Smooth muscle cell of the brain vasculature (primary cell): Measurements from ENCODE around the gene MINDY2.
"Not testable (repeated sequence)": the region's sequence is repeated elsewhere in the genome, so short reads cannot be mapped to it uniquely, and the experiment has no call there.

Source experiments
- DNase-seq: peaks from one replicate; pipeline ENCODE4 v3.0.0-alpha.2; 2012; ENCODE audit warnings: low read depth, low spot score

MINDY2 gene

DNA sequence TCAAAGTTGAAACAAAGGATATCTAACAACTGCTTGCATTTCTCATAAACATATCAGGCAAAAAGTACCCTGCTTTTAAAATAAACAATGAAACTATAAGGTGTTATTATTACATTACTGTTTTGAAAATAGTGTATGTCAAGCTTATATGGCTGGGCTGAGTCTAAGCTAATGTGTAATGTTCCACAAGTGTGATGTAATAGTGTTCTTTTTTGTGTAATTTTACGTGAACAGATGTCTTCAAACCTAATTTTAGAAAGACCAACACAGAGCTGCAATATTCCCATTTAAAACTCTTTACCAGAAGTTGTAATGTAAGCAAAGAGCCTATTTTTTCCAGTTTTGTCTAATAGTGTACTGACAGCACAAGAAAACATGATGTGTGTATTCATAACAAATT, 34.0 kb downstream of the MINDY2 start:
- DNase-seq, result no peak

DNA sequence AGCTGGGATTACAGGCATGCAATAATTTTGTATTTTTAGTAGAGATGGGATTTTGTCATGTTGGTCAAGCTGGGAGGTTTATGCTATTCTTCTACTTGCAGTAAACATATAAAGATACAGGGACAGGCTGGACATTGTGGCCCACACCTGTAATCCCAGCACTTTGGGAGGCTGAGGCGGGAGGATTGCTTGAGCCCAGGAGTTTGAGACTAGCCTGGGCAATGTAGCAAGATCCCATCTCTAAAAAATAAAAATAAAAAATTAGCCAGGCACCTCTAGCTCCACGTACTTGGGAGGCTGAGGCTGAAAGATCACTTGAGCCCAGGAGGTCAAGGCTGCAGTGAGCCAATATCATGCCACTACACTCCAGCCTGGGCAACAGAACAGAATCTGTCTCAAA, 52.2 kb downstream of the MINDY2 start:
- not testable (repeated sequence) for DNase-seq

DNA sequence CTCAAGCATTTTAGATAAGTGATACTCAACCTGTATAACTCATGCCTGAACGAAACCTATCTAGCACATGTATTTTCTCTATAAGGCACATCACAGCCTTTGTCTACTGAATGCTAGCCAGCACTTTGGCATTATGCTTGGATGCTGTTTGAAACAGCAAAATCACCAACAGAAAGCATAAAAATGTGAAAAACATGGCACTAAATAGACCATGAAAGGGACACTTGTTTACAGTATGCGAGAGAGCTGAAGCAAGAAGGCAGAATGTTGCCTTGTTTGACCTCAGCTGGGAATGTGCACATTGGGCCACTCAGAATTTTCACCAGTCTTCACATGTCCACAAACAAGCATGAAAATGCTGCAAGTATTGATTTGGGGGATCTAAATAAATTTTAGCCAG, 59.5 kb downstream of the MINDY2 start:
- DNase-seq, result no peak

DNA sequence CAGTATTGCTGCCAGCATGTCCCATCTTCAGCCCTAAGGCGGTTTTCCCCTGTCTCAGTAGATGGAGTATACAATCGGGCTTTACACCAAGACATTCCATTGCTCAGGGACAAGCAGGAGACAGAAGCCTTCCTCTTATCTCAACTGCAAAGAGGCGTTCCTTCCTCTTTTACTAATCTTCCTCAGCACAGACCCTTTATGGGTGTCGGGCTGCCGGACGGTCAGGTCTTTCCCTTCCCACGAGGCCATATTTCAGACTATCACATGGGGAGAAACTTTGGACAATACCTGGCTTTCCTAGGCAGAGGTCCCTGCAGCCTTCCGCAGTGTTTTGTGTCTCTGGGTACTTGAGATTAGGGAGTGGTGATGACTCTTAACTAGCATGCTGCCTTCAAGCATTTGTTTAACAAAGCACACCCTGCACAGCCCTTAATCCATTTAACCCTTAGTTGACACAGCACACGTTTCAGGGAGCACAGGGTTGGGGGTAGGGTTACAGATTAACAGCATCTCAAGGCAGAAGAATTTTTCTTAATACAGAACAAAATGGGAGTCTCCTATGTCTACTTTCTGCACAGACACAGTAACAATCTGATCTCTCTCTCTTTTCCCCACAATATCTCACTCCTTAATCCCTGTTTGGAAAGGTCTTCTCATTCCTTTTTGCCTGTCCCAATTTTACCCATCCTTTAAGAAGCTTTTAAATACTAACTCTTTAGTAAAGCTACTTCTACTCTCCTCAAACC, 62.8 kb downstream of the MINDY2 start:
- DNase-seq, result not testable (repeated sequence)

DNA sequence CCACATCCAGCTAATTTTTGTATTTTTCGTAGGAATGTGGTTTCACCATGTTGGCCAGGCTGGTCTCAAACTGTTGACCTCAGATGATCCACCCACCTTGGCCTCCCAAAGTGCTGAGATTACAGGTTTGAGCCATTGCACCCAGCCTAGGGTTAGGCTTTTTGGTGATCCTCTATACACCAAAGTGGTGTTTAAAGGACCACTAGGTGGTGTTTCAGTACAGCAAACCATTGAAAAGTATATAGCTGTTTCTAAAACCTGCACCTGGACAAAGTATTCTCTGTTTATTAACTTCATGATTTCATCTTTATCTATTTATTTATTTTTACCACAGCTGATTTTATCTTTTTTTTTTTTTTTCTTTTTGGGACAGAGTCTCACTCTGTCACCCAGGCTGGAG, 68.4 kb downstream of the MINDY2 start:
- DNase-seq, result no peak

DNA sequence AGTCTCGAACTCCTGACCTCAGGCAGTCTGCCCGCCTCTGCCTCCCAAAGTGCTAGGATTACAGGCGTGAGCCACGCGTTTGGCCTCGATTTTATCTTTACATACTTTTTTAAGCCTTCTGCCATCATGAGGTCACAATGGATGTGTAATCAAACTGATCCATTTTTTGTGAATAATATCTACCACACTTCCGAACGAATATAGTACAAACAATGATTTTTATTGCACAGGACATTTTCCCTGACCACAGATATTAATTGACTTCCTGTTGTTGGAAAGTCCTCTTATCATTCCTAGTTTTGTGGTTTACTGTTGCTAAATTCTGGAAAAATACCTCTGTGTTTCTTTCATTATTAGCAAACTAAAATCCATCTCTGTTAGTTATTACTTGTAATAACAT, 68.9 kb downstream of the MINDY2 start:
- DNase-seq, result no peak

DNA sequence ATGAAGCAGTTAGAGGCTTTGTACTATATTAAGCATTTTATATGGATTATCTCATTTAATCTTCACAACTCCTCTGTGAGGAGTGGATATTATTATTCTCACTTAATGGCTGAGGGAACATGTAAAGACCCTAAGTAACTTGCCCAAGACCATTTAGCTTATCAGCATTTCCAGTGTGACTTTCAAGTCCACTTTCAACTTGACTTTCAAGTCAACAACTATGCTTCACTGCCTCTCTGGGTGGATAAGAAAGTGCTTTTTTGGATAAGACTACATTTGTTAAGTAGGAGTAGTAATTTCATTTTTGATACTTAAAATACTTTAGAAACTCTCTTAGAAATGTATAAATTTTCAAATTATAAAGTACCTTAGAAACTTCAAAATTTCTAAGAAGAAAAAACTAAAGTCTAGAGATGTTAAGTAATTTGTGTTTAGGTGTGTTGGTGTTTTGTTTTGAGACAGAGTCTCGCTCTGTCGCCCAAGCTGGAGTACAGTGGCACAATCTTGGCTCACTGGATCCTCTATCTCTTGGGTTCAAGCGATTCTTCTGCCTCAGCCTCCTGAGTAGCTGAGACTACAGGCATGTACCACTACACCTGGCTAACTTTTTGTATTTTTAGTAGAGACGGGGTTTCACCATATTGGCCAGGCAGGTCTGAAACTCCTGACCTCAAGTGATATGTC, 71.8 kb downstream of the MINDY2 start:
- DNase-seq, result no peak

DNA sequence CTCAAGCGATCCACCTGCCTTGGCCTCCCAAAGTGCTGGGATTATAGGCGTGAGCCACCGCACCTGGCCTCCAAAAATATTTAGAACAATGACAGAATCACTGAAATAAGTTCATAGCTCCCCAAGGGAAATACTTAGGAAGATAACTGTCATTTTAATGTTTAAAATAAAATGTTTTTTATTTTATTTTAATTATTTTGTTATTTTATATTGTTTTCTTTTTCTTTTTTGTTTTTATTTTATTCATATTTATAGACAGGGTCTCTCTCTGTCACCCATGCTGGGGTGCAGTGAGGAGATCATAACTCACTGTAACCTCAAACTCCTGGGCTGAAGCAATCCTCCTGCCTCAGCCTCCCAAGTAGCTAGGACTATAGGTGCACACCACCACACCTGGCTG, 80.1 kb downstream of the MINDY2 start:
- DNase-seq, result not testable (repeated sequence)

DNA sequence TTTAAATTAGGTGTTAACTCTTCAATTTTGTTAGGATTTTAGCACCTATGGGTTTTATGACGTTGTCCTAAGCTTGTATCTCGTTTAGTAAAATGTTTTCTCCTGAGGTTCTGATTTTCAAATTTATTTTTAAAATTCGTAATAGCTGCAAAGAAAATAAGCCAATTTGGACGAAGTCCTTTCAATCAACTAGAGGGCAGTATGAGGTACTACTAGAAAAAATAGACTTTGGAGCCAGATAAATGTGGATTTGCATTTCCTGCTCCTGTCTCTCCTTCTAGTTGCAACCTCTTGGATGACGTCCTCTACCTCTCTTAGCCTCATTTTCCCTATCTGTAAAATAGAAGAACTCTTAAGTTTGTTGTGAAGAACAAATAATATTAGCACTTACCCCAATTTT, 81.2 kb downstream of the MINDY2 start:
- DNase-seq, result no peak

DNA sequence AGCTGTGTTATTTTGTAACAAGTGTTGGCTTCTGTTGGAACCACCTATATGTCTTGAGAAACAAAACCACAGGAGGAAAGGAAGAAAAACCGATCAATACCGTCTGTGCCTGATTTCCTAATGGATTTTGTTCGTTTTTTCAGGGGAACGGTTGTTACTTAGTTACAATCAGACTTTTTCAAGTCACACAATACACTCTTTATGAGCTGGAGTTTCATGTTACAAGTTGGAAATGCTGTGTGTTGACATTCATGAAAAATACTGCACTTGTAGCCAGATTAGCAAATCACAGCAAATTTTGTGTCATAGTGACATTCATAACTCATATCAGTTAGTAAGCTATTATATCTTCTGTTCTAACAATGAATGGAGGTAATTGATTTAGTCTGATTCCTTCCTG, 83.5 kb downstream of the MINDY2 start:
- no peak for DNase-seq

DNA sequence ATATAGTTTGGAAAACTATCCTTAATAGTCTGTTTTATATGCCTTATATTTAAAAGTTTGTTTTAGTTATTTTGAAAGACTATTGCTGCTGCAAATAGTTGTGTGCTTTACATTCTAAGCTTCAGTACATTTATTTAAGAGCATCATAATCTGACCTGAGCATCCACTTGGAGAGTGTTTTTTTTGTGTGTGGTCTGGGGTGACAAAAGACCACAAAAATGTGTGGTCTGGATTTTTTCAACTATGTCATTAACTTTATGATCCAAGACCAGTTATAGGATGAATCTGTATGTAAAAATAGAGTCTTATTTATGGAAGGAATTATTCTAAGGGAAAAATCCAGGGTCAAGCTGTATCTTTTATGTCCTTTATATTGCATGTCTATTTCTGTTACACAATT, 85.0 kb downstream of the MINDY2 start:
- DNase-seq, result no peak

DNA sequence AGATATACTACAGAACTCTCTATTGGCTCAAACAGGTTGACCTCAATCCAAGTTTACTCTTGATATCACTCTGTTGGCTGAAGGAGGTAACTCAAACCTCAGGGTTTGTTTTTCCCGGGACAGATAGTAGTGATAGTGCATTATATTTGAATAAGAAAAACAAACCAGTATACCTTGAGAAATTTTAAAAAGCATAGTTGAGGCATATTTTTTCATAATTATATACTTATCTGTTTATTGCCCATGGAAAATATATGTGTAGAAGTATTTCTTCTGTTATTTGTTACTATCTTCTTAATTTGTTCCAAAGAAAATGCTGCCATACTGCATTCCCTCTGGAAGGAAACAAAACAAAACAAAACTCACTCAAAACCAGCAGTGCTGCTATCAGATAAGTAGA, 85.5 kb downstream of the MINDY2 start:
- DNase-seq, result not testable (repeated sequence)

DNA sequence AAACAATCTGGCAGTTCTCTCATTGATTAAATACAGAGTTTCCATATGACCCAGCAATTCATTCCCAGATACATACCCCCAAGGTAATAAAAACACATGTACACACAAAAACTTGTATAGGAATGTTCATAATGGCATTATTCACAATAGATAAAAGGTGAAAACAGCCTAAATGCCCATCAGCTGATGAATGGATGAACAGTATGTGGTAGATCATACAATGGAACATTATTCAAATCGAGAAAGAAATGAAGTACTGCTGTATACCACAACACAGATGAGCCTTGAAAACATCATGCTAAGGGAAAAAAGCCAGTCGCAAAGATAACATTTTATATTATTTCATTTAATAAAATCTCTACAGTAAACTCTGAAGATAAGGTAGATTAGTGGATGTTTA, 91.2 kb downstream of the MINDY2 start:
- DNase-seq, result no peak

DNA sequence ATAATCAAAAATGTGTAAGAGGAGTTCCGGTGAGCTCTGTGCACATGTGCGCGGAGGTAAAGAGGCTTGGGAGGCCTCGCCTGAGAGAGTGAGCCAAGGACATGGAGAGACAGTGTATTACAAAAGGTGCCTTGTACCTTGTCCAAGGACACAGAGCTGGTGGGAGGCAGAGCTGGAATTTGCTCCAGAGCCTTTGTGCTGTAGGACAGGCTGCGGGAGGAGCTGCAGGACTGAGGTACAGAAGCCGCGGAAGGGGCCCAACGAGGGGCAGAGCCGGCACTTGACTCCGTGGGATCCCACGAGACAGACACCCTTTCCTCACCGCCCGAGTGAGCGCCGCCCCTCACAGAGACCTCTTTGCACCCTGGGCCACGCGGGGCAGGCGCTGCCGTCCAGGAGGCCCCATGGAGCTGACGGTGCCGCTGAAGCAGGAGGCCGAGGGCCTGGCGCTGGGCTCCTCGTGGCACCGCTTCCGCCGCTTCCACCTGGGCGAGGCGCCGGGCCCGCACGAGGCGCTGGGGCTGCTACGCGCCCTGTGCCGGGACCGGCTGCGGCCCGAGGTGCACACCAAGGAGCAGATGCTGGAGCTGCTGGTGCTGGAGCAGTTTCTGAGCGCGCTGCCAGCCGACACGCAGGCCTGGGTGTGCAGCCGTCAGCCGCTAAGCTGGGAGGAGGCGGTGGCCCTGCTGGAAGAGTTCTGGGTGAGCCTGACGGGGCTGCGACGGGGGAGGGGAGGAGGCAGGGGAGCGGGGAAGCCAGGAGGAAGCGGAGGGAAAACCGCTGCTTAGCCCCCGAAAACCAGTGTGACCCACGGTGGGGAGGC, 93.7 kb downstream of the MINDY2 start:
- DNase-seq, result no peak

DNA sequence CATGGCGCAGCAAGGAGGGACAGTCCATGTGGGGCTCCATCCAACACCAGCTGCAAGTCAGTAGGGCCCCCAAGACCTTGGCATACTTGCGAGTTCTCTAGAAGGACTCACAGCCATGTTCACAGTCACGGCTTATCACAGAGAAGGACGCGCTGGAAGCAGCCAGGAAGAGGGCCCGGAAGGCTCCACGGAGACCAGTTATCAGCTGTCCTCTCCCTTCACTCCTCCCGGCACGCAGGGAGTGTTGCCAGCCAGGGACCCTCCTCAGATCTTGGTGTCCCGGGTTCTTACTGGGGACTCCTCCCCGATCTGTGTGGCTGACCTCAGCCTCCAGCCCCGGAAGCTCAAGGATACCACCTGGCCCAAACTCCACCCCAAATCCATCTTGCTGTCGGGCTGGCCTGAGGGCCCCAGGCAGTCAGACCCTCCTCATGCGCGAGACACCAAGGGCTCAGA, 94.4 kb downstream of the MINDY2 start:
- DNase-seq, result no peak

DNA sequence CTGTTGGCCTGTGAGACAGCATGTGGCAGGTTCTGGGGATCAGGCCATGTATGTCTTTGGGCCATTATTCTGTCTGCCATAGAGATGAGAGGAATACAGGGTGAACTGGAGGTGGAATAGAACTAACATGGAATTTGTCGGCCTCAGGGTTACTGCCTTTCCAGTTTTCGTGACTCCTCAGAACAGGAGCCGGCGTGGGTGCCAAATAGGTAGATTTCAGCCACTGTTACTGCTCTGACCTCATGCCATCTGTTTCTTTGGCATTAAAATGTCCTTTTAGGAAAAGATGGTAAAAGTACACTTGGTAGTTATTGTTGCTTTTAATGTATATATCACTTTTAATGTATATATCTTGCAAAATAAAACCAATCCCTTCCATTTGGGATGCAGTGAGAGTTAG, 96.8 kb downstream of the MINDY2 start:
- DNase-seq, result no peak

DNA sequence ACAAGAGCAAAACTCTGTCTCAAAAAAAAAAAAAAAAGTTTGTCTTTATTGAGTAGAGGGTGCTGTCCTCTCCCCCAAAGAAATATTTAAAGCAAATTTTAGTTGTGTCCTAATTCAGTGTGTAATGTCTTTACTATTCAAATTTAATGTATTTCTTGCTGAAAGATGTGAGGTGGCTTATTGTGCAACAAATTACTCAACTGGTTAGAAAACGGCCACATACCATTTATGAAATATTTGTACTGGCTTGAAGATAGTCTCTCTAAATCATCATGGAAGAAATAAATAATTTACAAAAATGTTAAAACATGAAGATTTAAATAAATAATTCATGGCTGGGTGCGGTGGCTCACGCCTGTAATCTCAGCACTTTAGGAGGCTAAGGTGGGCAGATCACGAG, 99.3 kb downstream of the MINDY2 start:
- no peak for DNase-seq

DNA sequence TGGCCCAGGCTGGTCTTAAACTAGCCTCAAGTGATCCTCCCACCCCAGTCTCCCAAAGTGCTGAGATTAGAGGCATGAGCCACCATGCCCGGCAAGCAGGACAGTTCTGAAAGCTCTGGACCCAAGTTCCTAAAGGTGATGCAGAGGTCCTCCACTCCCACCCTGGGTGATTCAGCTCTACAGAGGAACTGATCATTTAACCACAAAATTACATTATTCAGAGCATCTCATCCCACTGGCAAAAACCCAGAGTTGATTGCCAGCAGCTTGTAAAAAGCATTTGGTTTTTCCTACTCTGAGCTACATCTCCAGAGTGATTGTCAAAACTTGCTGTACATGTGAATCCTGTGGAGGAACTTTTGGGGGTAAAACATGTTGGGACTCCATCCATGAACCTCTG, 102.2 kb downstream of the MINDY2 start:
- no peak for DNase-seq

DNA sequence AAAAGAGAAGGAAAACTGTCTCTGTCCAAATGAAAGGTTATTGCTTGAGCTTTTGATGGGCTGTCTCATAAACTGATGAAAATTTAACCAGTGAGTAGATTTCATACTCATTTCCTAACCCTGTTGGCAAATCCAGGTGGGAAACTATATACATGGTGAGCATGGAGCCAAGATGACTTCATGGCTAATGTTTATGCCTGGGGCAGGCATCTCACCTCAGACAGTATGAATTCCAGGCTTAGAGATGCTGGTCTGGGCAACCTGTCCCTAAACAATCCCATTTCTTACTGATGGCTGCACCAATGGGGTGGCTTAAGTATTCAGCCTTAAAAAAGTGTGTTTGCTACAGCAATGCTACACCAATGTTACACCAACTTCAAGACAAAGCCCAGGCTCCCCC, 104.2 kb downstream of the MINDY2 start:
- DNase-seq, result no peak

DNA sequence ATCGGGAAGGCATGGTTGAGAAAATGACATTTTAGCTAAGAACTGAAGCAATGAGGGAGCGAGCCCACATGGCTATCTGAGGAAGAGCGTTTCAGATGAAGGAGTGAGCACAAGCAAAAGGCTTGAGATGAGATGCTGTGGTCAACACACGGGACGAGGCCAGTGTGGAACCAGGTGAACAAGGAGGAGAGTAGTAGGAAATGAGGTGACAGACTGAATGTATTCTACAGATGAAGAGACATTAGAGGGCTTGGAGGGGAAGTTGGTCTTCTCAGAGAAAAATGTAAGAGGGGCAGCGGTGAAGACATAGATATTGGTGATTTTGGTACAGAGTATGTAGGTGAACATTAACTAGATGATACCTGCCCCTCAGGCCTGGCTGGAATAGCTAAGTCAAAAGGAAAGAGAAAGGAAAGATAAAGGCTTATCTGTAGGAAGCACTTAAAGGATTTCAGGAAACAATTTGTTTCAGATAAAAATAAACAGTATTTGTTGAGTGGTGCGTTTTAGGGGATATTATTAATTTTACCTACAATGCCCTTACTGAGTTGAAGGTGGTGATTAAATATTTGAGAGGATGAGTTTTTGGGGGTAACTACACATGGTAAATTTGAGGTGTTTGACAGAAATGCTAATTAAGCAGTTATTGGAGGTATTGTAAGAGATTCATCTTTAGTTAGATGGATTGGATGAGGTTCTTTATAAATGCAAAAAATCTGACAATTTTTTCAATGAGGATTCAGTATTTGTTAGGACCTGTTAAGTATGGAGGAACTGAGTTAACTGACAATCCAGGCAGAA, 105.4 kb downstream of the MINDY2 start:
- DNase-seq, result no peak

DNA sequence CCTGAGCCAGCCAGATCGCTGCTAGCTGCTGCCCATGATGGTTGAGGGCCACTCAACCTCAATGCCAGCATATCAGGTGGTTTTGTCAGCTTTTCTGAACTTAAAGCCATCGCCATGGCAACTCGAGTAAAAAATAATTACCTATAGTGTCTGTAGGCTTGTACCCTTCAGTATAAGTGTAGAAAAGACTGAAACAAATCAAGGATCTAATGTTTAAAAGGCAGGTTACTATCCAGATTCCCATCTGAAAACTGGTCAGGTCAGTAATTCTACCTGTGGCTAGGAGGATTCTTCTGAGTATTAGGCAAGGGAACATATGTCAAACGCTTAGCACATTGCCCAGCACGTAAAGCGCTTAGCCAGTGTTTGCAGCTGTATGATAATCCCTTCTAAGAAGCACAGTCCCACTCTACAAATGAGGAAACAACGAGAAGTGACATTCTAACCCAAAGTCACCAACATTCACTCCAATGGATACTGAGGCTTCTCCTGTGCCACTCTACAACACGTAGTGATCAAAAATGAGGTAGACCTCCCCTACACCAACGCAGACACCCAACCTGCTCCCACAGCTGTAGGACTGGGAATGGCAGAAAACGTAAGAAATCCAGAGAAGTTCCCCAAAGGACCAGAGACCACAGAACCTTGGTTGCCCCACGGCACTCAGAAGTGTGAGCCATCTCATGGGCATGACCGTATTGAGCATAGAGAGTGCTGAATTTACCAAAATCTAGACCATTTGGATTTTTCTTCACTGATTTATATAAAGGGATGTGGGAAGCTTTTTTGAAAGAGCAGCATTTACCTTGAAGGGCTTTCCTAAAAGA, 107.1 kb downstream of the MINDY2 start:
- no peak for DNase-seq
